Choroid plexus epithelial cell (primary cell): Measurements from ENCODE around the gene TYRO3.

Experiments
- DNase-seq: peaks from one replicate; pipeline ENCODE4 v3.0.0-alpha.2; 2010; ENCODE audit warnings: low read depth
- H3K4me3 ChIP-seq: 2 replicates; pipeline ENCODE4 v1.5.1; 2011; ENCODE audit warnings: low read depth, mild to moderate bottlenecking, control low read depth, low read length, moderate library complexity
- CTCF ChIP-seq: conservative IDR thresholded peaks from 2 replicates; pipeline ENCODE4 v1.5.1; 2011; ENCODE audit warnings: low read depth, mild to moderate bottlenecking, control low read depth, inconsistent platforms, low read length, moderate library complexity

TYRO3 gene

GRCh38 chr15:41561104-41561776 lies 2.2 kb downstream of the TYRO3 start:
- no peak for TF ChIP-seq CTCF
- no peak for DNase-seq
- no peak overlapping the region for H3K4me3 ChIP-seq

DNA sequence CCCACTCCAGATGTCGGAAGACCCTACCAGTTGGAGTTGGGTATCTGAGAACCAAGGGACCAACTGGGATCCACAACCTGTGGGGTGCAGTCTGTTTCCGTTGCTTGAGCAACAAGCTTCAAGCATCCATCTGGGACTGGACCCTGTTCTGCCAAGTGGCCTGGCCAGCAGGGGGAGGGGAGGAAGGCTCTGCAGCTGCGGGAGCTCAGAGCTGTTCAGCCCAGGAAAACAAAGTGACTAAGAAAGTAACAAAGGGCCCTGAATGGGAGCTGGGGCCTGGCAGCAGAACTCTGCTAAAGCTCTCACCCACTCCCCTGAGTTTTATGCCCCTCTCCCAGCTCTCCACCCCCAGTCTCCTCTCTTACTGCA lies 2.7 kb downstream of the TYRO3 start:
- H3K4me3 ChIP-seq, result no peak overlapping the region
- peak; percentile 54 for TF ChIP-seq CTCF
- peak; percentile 83 for DNase-seq

GRCh38 chr15:41562244-41562643 lies 3.2 kb downstream of the TYRO3 start:
- TF ChIP-seq CTCF, result no peak
- no peak overlapping the region for H3K4me3 ChIP-seq
- DNase-seq, result peak; percentile 60

DNA sequence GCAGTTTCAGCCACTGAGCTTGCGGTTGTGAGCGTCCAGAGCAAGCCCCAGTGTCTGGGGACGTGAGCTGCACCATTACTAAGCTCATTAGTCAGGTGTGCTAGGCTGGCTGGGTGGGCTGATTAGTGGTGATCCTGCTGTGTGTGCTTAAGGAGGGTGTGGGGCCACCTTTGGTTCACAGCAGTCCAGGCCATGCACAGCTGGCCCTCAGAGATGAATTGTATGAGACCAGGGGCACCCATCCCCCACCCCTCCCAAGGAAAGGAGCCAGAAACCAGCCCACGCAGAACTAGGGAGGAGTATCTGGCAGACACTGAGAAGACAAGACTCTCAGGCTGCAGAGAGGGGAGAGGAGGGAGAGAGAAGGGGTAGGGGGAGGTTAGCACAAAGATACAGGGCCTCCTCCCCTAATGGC lies 3.8 kb downstream of the TYRO3 start:
- peak; percentile 41 for DNase-seq
- H3K4me3 ChIP-seq, result no peak overlapping the region

DNA sequence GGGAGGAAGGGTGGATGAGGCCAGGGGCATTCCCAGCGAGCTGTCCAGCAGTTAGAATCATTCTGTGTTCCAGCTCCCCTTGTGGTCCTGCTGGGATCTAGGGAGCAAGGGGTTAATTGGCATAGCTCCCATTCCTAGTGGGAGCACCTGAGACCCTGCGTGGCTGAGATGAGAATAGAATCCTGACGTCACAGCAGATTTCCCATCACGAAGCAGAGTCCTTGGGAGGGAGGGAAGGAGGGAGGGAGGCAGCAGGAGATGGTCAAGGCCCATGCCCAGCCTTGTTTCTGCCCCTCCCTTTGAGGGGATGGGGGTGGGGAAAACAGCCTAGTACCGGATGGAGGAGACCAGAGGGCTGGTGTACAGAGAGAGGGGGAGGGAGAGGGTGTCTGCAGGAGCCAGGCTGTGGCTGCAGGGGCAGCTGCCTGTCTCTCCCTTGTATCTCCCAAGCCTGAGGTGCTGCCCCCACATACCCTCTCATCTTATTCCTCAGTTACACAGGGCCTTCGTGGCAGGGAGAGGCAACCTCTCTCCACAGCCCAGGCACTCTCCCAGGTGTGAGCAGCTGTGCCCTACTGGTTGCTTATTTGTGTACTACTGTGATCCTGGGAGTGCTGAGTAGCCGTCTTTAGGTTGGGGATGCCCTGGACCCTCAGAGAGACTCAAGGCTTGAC lies 5.4 kb downstream of the TYRO3 start:
- peak; percentile 12 for TF ChIP-seq CTCF
- H3K4me3 ChIP-seq, result no peak overlapping the region
- DNase-seq, result peak; percentile 64

More for the DNA sequence above, 3.8 kb downstream of the TYRO3 start:
- no peak for TF ChIP-seq CTCF

DNA sequence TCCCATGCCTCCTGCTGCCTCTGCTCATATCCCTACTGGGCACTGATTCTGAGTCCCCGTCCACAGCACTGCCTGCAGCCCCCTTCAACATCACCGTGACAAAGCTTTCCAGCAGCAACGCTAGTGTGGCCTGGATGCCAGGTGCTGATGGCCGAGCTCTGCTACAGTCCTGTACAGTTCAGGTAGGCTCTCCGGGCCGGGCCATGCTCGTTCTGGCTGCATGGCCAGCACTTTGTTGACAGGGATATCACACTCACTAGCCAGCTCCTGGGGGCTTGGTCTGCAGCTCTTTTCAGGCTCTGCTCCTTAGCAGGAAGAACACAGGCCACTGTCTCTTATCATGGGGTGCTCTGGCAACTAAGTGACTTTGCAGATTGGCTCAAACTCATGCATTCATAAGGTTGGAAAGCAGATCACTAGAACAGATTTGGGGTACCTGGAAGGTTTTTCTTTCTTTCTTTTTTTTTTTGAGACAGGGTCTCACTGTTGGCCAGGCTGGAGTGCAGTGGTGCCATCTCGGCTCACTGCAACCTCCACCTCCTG lies 6.0 kb downstream of the TYRO3 start:
- no peak overlapping the region for H3K4me3 ChIP-seq
- TF ChIP-seq CTCF, result no peak
- no peak for DNase-seq

DNA sequence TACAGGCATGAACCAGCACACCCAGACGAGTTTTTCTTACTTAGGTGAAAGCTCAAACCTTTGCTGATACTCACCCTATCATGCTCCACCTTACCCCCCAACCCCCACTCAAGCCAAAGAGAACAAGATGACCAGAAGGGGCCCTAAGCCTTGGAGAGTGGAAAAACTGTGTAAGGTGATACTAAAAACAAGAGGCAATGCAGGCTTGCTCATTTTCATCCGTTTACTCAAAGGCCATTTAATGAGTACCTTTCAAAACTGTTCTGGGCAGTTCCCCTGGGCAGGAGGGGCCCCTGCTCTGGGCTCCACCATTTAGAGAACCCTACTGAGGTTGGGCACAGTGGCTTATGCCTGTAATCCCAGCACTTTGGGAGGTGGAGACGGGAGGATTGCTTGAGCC lies 6.7 kb downstream of the TYRO3 start:
- no peak overlapping the region for H3K4me3 ChIP-seq
- no peak for TF ChIP-seq CTCF
- no peak for DNase-seq
